Measurements from ENCODE around the gene TFIP11.

TFIP11 gene

GRCh38 chr22:26544489-26544888 lies 32.2 kb upstream of the TFIP11 start:
- Histone ChIP-seq H3K9me3 (ENCODE audit: control insufficient read depth, low read length) (no peaks in the 10 kb centered on the region), H3K27ac (ENCODE audit: insufficient read depth, low read length, poor library complexity, severe bottlenecking) (no peak overlapping the region), H3K4me3 (ENCODE audit: insufficient read depth, low read depth, low read length, poor library complexity, severe bottlenecking) (no peak overlapping the region), H3K4me1 (ENCODE audit: control insufficient read depth, insufficient read depth, low read length, poor library complexity, severe bottlenecking) (peaks cover 7% of the 10 kb centered on the region), H3K36me3 (ENCODE audit: control insufficient read depth, insufficient read depth, low read length) (peaks cover 15% of the 10 kb centered on the region), H3K27me3 (replicated peaks; ENCODE audit: control insufficient read depth, insufficient read depth, low read length, poor library complexity, severe bottlenecking) (no peaks in the 10 kb centered on the region)
- DNase-seq = no peak

- Histone ChIP-seq H3K27ac (ENCODE audit: insufficient read depth, low read length, poor library complexity, severe bottlenecking) (no peak overlapping the region), H3K27me3 (replicated peaks; ENCODE audit: control insufficient read depth, insufficient read depth, low read length, poor library complexity, severe bottlenecking) (no peaks in the 10 kb centered on the region), H3K36me3 (ENCODE audit: control insufficient read depth, insufficient read depth, low read length) (peaks cover 26% of the 10 kb centered on the region), H3K9me3 (ENCODE audit: control insufficient read depth, low read length) (no peaks in the 10 kb centered on the region), H3K4me3 (ENCODE audit: insufficient read depth, low read depth, low read length, poor library complexity, severe bottlenecking) (no peak overlapping the region), H3K4me1 (ENCODE audit: control insufficient read depth, insufficient read depth, low read length, poor library complexity, severe bottlenecking) (peaks cover 7% of the 10 kb centered on the region)
- no peak for DNase-seq
Measured at GRCh38 chr22:26542831-26543230, 30.6 kb upstream of the TFIP11 start.

DNA sequence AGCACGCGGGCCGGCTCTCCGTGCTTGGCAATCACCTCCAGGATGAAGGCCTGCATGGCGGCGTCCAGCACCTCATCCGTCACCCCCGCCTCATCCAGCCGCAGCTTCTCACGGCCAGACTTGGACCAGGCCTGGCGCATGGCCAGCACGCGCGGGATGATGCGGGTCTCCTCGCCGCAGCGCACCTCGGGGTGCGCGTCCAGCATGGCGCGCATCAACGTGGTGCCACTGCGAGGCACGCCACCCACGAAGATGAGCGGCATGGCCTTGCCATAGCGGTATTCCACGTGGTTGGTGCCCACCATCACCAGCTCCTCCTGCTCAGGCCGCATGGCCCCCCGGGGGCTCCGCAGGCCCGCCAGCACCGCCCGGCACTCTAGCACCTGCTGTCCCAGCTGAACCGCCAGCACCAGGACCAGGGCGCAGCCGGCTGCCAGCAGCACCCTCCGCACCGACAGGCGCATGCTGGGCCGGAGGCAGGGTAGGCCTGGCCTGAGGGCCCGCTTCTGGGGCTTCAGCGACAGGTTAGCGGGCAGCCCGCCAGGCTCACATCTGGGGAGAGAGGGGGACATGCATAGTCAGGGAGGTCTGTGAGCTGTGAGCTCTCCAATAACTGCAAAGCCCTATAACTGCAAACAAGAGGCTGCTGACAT lies 29.0 kb upstream of the TFIP11 start:
- Histone ChIP-seq H3K27me3 (replicated peaks; ENCODE audit: control insufficient read depth, insufficient read depth, low read length, poor library complexity, severe bottlenecking) (no peaks in the 10 kb centered on the region), H3K4me1 (ENCODE audit: control insufficient read depth, insufficient read depth, low read length, poor library complexity, severe bottlenecking) (peaks cover 7% of the 10 kb centered on the region), H3K36me3 (ENCODE audit: control insufficient read depth, insufficient read depth, low read length) (peaks cover 27% of the 10 kb centered on the region), H3K4me3 (ENCODE audit: insufficient read depth, low read depth, low read length, poor library complexity, severe bottlenecking) (no peak overlapping the region), H3K27ac (ENCODE audit: insufficient read depth, low read length, poor library complexity, severe bottlenecking) (no peak overlapping the region), H3K9me3 (ENCODE audit: control insufficient read depth, low read length) (no peaks in the 10 kb centered on the region)
- no peak for DNase-seq

DNA sequence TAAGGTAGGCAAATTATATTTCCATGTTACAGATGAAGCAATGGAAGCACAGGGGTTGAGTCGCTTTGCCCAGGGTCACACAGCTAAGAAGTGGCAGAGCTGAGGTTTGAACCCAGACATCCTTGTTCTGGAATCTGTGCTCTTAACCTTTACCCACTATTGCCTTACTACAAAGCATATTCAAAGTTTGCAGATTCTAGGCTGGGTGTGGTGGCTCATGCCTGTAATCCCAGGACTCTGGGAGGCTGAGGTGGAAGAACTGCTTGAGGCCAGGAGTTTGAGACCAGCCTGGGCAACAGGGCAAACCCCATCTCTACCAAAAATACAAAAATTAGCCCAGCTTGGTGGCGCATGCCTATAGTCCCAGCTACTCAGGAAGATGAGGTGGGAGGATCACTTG lies 27.8 kb upstream of the TFIP11 start:
- H3K36me3 ChIP-seq (ENCODE audit: control insufficient read depth, insufficient read depth, low read length) = peaks cover 30% of the 10 kb centered on the region
- no peaks in the 10 kb centered on the region for H3K9me3 ChIP-seq (ENCODE audit: control insufficient read depth, low read length)
- no peak for DNase-seq
- no peak overlapping the region for H3K27ac ChIP-seq (ENCODE audit: insufficient read depth, low read length, poor library complexity, severe bottlenecking)
- peaks cover 7% of the 10 kb centered on the region for H3K4me1 ChIP-seq (ENCODE audit: control insufficient read depth, insufficient read depth, low read length, poor library complexity, severe bottlenecking)
- no peaks in the 10 kb centered on the region for H3K27me3 ChIP-seq (replicated peaks; ENCODE audit: control insufficient read depth, insufficient read depth, low read length, poor library complexity, severe bottlenecking)
- H3K4me3 ChIP-seq (ENCODE audit: insufficient read depth, low read depth, low read length, poor library complexity, severe bottlenecking) = no peak overlapping the region

GRCh38 chr22:26536762-26537134 lies 24.5 kb upstream of the TFIP11 start:
- Histone ChIP-seq H3K4me1 (ENCODE audit: control insufficient read depth, insufficient read depth, low read length, poor library complexity, severe bottlenecking) (no peaks in the 10 kb centered on the region), H3K9me3 (ENCODE audit: control insufficient read depth, low read length) (no peaks in the 10 kb centered on the region), H3K36me3 (ENCODE audit: control insufficient read depth, insufficient read depth, low read length) (peaks cover 44% of the 10 kb centered on the region), H3K4me3 (ENCODE audit: insufficient read depth, low read depth, low read length, poor library complexity, severe bottlenecking) (no peak overlapping the region), H3K27ac (ENCODE audit: insufficient read depth, low read length, poor library complexity, severe bottlenecking) (no peak overlapping the region), H3K27me3 (replicated peaks; ENCODE audit: control insufficient read depth, insufficient read depth, low read length, poor library complexity, severe bottlenecking) (no peaks in the 10 kb centered on the region)
- no peak for DNase-seq

DNA sequence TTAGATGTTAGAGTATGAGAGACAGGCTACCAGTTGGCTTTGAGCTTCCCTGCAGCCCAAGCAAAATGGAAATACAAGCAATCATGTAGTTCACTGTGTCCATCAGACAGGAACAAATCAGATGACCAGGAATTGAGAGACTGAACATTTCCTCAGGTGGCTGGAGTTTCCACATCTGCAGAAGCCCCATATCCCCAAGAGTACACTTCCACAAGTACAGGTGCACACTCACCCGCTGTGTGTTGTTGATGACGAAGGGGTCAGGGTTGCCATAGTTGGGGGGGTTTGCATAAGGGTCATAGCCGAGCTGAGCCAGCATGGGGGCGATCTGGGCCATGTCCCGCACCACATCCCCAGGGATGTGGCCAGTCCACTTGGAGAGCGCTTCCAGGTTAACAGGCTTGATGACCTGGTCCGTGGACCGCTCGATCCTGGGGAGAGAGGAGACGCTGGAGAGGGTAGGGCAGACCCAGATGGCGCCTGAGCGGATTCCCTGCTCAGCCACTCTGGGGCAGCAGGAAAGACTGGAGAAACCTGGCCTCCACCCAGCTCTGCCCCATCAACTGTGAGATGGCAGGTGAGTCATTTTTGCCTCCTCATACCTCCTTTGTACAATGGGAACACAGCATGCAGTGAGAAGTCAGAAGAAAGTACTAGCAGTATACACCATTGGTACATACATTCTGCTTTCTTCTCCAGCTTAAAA lies 23.9 kb upstream of the TFIP11 start:
- Histone ChIP-seq H3K27me3 (replicated peaks; ENCODE audit: control insufficient read depth, insufficient read depth, low read length, poor library complexity, severe bottlenecking) (no peaks in the 10 kb centered on the region), H3K9me3 (ENCODE audit: control insufficient read depth, low read length) (no peaks in the 10 kb centered on the region), H3K36me3 (ENCODE audit: control insufficient read depth, insufficient read depth, low read length) (peaks cover 48% of the 10 kb centered on the region), H3K4me1 (ENCODE audit: control insufficient read depth, insufficient read depth, low read length, poor library complexity, severe bottlenecking) (no peaks in the 10 kb centered on the region), H3K4me3 (ENCODE audit: insufficient read depth, low read depth, low read length, poor library complexity, severe bottlenecking) (no peak overlapping the region), H3K27ac (ENCODE audit: insufficient read depth, low read length, poor library complexity, severe bottlenecking) (no peak overlapping the region)
- DNase-seq = no peak

DNA sequence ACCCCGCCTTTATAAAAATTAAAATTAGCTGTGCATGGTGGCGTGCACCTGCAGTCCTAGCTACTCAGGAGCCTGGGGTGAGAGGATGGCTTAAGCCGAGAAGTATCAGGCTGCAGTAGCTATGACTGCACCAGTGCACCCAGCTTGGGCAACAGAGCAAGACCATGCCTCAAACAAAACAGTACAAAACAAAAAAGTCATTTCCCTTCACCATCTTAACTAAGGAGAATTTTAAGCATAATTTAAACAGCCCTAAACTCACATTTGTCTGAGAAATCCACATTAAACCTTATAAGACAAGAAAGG lies 23.3 kb upstream of the TFIP11 start:
- Histone ChIP-seq H3K9me3 (ENCODE audit: control insufficient read depth, low read length) (no peaks in the 10 kb centered on the region), H3K4me3 (ENCODE audit: insufficient read depth, low read depth, low read length, poor library complexity, severe bottlenecking) (no peak overlapping the region), H3K27me3 (replicated peaks; ENCODE audit: control insufficient read depth, insufficient read depth, low read length, poor library complexity, severe bottlenecking) (no peaks in the 10 kb centered on the region), H3K27ac (ENCODE audit: insufficient read depth, low read length, poor library complexity, severe bottlenecking) (no peak overlapping the region), H3K36me3 (ENCODE audit: control insufficient read depth, insufficient read depth, low read length) (peaks cover 42% of the 10 kb centered on the region), H3K4me1 (ENCODE audit: control insufficient read depth, insufficient read depth, low read length, poor library complexity, severe bottlenecking) (no peaks in the 10 kb centered on the region)
- DNase-seq = no peak

DNA sequence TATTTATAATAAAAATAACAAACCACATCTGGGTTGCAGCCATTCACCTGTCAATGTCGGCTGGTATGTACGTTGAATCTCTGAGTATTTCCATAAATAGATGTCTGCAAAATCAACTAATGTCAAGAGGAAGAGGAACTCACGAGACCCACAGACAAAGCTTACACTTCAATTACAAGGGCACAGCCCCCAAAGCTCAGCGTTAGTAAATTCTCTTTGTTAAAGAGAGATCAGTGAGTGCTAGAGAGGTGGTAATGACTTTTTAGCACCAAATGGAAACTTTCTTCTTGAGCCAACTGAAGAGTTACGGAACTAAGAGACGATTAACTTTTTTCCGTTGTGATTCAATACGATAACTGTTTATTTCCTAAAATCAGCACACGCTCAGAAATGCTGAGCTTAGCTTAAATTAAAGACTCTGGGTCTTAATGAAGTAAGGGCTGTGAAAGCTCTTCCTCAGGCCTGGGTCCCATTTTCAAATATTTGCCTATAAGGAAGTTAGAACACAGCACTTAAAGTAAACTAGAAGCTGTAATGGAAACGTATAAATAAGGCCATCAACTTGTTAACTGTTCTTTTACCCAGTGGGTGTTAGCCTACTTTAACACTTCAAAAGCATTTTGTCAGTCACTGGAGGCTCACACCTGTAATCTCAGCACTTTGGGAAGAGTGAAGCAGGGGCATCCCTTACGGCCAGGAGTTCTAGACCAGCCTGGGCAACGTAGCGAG lies 22.8 kb upstream of the TFIP11 start:
- Histone ChIP-seq H3K4me3 (ENCODE audit: insufficient read depth, low read depth, low read length, poor library complexity, severe bottlenecking) (no peak overlapping the region), H3K36me3 (ENCODE audit: control insufficient read depth, insufficient read depth, low read length) (peaks cover 40% of the 10 kb centered on the region), H3K27ac (ENCODE audit: insufficient read depth, low read length, poor library complexity, severe bottlenecking) (no peak overlapping the region), H3K9me3 (ENCODE audit: control insufficient read depth, low read length) (no peaks in the 10 kb centered on the region), H3K27me3 (replicated peaks; ENCODE audit: control insufficient read depth, insufficient read depth, low read length, poor library complexity, severe bottlenecking) (no peaks in the 10 kb centered on the region), H3K4me1 (ENCODE audit: control insufficient read depth, insufficient read depth, low read length, poor library complexity, severe bottlenecking) (no peaks in the 10 kb centered on the region)
- DNase-seq = no peak

GRCh38 chr22:26534171-26534855 lies 22.0 kb upstream of the TFIP11 start:
- Histone ChIP-seq H3K9me3 (ENCODE audit: control insufficient read depth, low read length) (no peaks in the 10 kb centered on the region), H3K4me1 (ENCODE audit: control insufficient read depth, insufficient read depth, low read length, poor library complexity, severe bottlenecking) (no peaks in the 10 kb centered on the region), H3K27me3 (replicated peaks; ENCODE audit: control insufficient read depth, insufficient read depth, low read length, poor library complexity, severe bottlenecking) (no peaks in the 10 kb centered on the region), H3K27ac (ENCODE audit: insufficient read depth, low read length, poor library complexity, severe bottlenecking) (no peak overlapping the region), H3K4me3 (ENCODE audit: insufficient read depth, low read depth, low read length, poor library complexity, severe bottlenecking) (no peak overlapping the region), H3K36me3 (ENCODE audit: control insufficient read depth, insufficient read depth, low read length) (peaks cover 40% of the 10 kb centered on the region)
- DNase-seq = no peak

GRCh38 chr22:26529345-26529744 lies 17.1 kb upstream of the TFIP11 start:
- H3K9me3 ChIP-seq (ENCODE audit: control insufficient read depth, low read length) = no peaks in the 10 kb centered on the region
- no peak overlapping the region for H3K4me3 ChIP-seq (ENCODE audit: insufficient read depth, low read depth, low read length, poor library complexity, severe bottlenecking)
- no peaks in the 10 kb centered on the region for H3K4me1 ChIP-seq (ENCODE audit: control insufficient read depth, insufficient read depth, low read length, poor library complexity, severe bottlenecking)
- H3K36me3 ChIP-seq (ENCODE audit: control insufficient read depth, insufficient read depth, low read length) = peaks cover 44% of the 10 kb centered on the region
- H3K27me3 ChIP-seq (replicated peaks; ENCODE audit: control insufficient read depth, insufficient read depth, low read length, poor library complexity, severe bottlenecking) = no peaks in the 10 kb centered on the region
- no peak overlapping the region for H3K27ac ChIP-seq (ENCODE audit: insufficient read depth, low read length, poor library complexity, severe bottlenecking)
- DNase-seq = no peak
